DND-41 (cell line): ENCODE results near the gene SMCO3.
"Not testable (repeated sequence)": the region's sequence is repeated elsewhere in the genome, so short reads cannot be mapped to it uniquely, and the experiment has no call there.

ENCODE experiments used
- ATAC-seq: fragments of 200-7000 bp; cut with Tn5 transposase; 3 replicates; pipeline ENCODE4 v1.9.1; 2021; ENCODE audit warnings: low read depth; ENCODE audit not compliant: insufficient read depth
- DNase-seq: peaks from one replicate; pipeline ENCODE4 v3.0.0-alpha.2; 2020
- H2AFZ ChIP-seq: 2 replicates; pipeline ENCODE4 v1.6.0; 2012; ENCODE audit warnings: low read depth, low read length
- H3K27ac ChIP-seq: 2 replicates; pipeline ENCODE4 v1.5.1; 2012; ENCODE audit warnings: low read length, inconsistent platforms
- H3K27me3 ChIP-seq: fragments of 200-600 bp; sonication (generic); 2 replicates; pipeline ENCODE4 v1.6.0; 2012; ENCODE audit warnings: low read length, mild to moderate bottlenecking, inconsistent platforms; ENCODE audit not compliant: insufficient read depth, poor library complexity
- H3K36me3 ChIP-seq: 2 replicates; pipeline ENCODE4 v1.5.1; 2012; ENCODE audit warnings: low read length, inconsistent platforms; ENCODE audit not compliant: insufficient read depth
- H3K4me1 ChIP-seq: 2 replicates; pipeline ENCODE4 v1.5.1; 2012; ENCODE audit warnings: mild to moderate bottlenecking, low read length; ENCODE audit not compliant: insufficient read depth
- H3K4me2 ChIP-seq: 2 replicates; pipeline ENCODE4 v1.6.0; 2012; ENCODE audit warnings: mild to moderate bottlenecking, moderate library complexity, low read length, inconsistent platforms; ENCODE audit not compliant: insufficient read depth
- H3K4me3 ChIP-seq, 2 experiments: fragments of 200-600 bp in 1 of 2; shearing (Covaris generic) in 1 of 2; 2 replicates each; pipeline ENCODE4 v1.5.1; 2012 to 2016; ENCODE audit warnings: inconsistent platforms in 2 of 2, low read length in 2 of 2, mild to moderate bottlenecking in 2 of 2, low read depth in 1 of 2, moderate library complexity in 1 of 2
- H3K79me2 ChIP-seq: 2 replicates; pipeline ENCODE4 v1.6.0; 2012; ENCODE audit warnings: low read length, inconsistent platforms; ENCODE audit not compliant: insufficient read depth
- H3K9ac ChIP-seq: 2 replicates; pipeline ENCODE4 v1.6.0; 2012; ENCODE audit warnings: low read depth, mild to moderate bottlenecking, inconsistent platforms, low read length, moderate library complexity
- H3K9me3 ChIP-seq: 2 replicates; pipeline ENCODE4 v1.5.1; 2012; ENCODE audit warnings: low read length, moderate library complexity, mild to moderate bottlenecking, inconsistent platforms; ENCODE audit not compliant: insufficient read depth, severe bottlenecking
- H4K20me1 ChIP-seq: 2 replicates; pipeline ENCODE4 v1.6.0; 2012; ENCODE audit warnings: low read length; ENCODE audit not compliant: insufficient read depth
- CTCF ChIP-seq: IDR thresholded peaks from 2 replicates; pipeline ENCODE4 v1.5.1; 2012; ENCODE audit warnings: borderline replicate concordance, low read length, moderate library complexity, mild to moderate bottlenecking; ENCODE audit not compliant: poor library complexity, severe bottlenecking; ENCODE audit errors: extremely low read depth
- EZH2 ChIP-seq: IDR thresholded peaks from 3 replicates; pipeline ENCODE4 v1.6.1; 2012; ENCODE audit warnings: borderline replicate concordance, low read depth, mild to moderate bottlenecking, moderate library complexity, low read length, inconsistent platforms; ENCODE audit not compliant: severe bottlenecking

The SMCO3 gene

DNA sequence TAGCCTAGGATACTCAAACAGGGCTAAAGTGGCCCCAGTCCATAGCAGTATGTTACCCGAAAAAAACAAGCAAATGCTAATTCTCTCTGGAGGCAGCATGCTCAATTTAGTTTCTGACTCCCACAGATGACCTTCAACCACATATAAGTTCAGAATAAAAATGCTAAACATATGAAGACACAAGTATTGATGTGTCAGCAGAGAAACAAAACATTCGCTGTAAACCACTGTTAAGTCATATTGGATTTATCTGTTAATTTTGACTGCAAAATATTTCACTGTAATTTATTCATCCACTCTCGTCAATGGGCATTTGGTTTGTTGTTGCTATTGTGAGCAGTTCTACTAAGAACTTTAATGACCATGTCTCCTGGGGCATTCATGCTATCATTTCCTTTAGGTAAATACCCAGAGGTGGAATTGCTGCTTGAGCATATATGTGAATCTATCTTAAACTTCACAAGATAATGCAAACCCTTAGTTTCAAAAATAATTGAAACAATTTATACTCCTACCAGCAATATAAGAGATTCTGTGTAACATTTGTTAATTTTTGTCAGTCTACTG lies 47.2 kb downstream of the SMCO3 start:
- no peak for DNase-seq
- Histone ChIP-seq H3K27ac (no peak overlapping the region), H3K79me2 (peaks cover 25% of the 10 kb centered on the region), H3K4me3 (no peak overlapping the region), H4K20me1 (no peaks in the 10 kb centered on the region), H2AFZ (no peak overlapping the region), H3K27me3 (no peaks in the 10 kb centered on the region), H3K9me3 (no peaks in the 10 kb centered on the region), H3K4me1 (peaks cover 32% of the 10 kb centered on the region), H3K9ac (no peak overlapping the region), H3K4me2 (no peak overlapping the region), H3K36me3 (peaks cover 13% of the 10 kb centered on the region)
- TF ChIP-seq CTCF (no peak), EZH2 (no peak)
- no peak for ATAC-seq

GRCh38 chr12:14766020-14766419 lies 48.0 kb downstream of the SMCO3 start:
- H4K20me1 ChIP-seq, DNase-seq, H3K4me2 ChIP-seq, H3K27me3 ChIP-seq, H3K9ac ChIP-seq, H2AFZ ChIP-seq, H3K27ac ChIP-seq, H3K9me3 ChIP-seq, ATAC-seq, H3K4me3 ChIP-seq: not testable (repeated sequence)
- Histone ChIP-seq H3K4me1 (peaks cover 30% of the 10 kb centered on the region), H3K36me3 (peaks cover 13% of the 10 kb centered on the region), H3K79me2 (peaks cover 25% of the 10 kb centered on the region)

DNA sequence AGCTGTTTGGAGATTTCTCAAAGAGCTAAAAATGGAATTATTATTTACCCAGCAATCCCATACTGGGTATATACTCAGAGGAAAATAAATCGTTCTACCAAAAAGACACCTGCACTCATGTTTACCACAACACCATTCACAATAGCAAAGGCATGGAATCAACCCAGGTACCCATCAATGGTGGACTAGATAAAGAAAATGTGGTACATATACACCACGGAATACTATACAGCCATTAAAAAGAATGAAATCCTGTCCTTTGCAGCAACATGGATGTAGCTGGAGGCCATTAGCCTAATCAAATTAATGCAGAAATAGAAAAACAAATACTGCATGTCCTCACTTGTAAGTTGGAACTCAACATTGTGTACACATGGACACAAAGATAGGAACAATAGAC lies 48.6 kb downstream of the SMCO3 start:
- H3K4me1 ChIP-seq, result peaks cover 30% of the 10 kb centered on the region
- H3K4me2 ChIP-seq, result no peak overlapping the region
- DNase-seq, result no peak
- no peak for ATAC-seq
- peaks cover 20% of the 10 kb centered on the region for H3K79me2 ChIP-seq
- H2AFZ ChIP-seq, result no peak overlapping the region
- no peaks in the 10 kb centered on the region for H3K27me3 ChIP-seq
- no peaks in the 10 kb centered on the region for H3K9me3 ChIP-seq
- H3K9ac ChIP-seq, result no peak overlapping the region
- no peaks in the 10 kb centered on the region for H4K20me1 ChIP-seq
- no peak for TF ChIP-seq CTCF
- no peak for TF ChIP-seq EZH2
- no peak overlapping the region for H3K4me3 ChIP-seq
- H3K36me3 ChIP-seq, result peaks cover 13% of the 10 kb centered on the region
- no peak overlapping the region for H3K27ac ChIP-seq

DNA sequence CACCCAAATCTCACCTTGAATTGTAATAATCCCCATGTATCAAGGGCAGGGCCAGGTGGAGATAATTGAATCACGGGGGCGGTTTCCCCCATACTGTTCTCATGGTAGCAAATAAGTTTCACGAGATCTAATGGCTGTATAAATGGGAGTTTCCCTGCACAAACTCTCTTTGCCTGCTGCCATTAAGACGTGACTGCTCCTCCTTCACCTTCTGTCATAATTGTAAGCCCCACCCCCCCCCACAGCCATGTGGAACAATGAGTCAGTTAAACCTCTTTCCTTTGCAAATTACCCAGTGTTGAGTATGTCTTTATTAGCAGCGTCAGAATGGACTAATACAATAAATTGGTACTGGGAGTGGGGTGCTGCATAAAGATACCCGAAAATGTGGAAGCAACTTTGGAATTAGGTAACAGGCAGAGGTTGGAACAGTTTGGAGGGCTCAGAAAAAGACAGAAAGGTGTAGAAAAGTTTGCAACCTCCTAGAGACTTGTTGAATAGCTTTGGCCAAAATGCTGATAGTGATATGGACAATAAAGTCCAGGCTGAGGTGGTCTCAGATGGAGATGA lies 54.2 kb downstream of the SMCO3 start:
- not testable (repeated sequence) for H2AFZ ChIP-seq, H3K9me3 ChIP-seq, H3K36me3 ChIP-seq, H4K20me1 ChIP-seq, ATAC-seq, H3K27me3 ChIP-seq, H3K4me1 ChIP-seq, H3K4me3 ChIP-seq, DNase-seq, H3K4me2 ChIP-seq, H3K79me2 ChIP-seq, H3K9ac ChIP-seq, H3K27ac ChIP-seq
